IMR-90 (cell line): Measurements from ENCODE around the gene GSG1L. TPM values are rescaled to one million over a fixed set of nuclear protein-coding genes. Genes with fewer than 3 reads are reported as not detected.

Source experiments
- ATAC-seq: fragments of 200-7000 bp; cut with Tn5 transposase; 2 replicates; pipeline ENCODE4 v1.9.1; 2020; ENCODE audit warnings: low read depth, mild to moderate bottlenecking, moderate library complexity
- BruUV-seq: library from RNA; stranded (reverse); fragments of 400-500 nt; replicated peaks from 2 replicates; lab custom pipeline; 2021; lab: Mats Ljungman, UMichigan
- CTCF ChIA-PET: fragments of 300-600 bp; formaldehyde crosslinking; extraction: SDS; loops from one replicate; lab custom pipeline; 2021; ENCODE audit warnings: antibody characterized with exemption; lab: Yijun Ruan, JAX
- POLR2A ChIA-PET: fragments of 300-600 bp; sonication (Branson Sonifier 250); formaldehyde crosslinking; loops from one replicate; lab custom pipeline; 2022; ENCODE audit warnings: antibody characterized with exemption; ENCODE audit not compliant: unreplicated experiment; lab: Charles Lee
- DNase-seq: peaks from one replicate; pipeline ENCODE4 v3.0.0; 2013
- H2AFZ ChIP-seq: replicated peaks from 2 replicates; pipeline ENCODE3; 2013; ENCODE audit warnings: low read length, mild to moderate bottlenecking; ENCODE audit not compliant: poor library complexity
- H2AK5ac ChIP-seq: 2 replicates; pipeline ENCODE4 v1.6.1; 2013; ENCODE audit warnings: low read depth, low read length, inconsistent platforms
- H2AK9ac ChIP-seq: replicated peaks from 2 replicates; pipeline ENCODE3; 2013; ENCODE audit warnings: mild to moderate bottlenecking, low read depth, low read length, moderate library complexity; ENCODE audit not compliant: poor library complexity
- H2BK120ac ChIP-seq: 2 replicates; pipeline ENCODE4 v1.6.1; 2013; ENCODE audit warnings: low read depth, low read length, inconsistent platforms
- H2BK15ac ChIP-seq: 3 replicates; pipeline ENCODE4 v1.6.1; 2013; ENCODE audit warnings: low read depth, low read length, inconsistent platforms
- H2BK20ac ChIP-seq: 2 replicates; pipeline ENCODE4 v1.6.1; 2013; ENCODE audit warnings: low read depth, mild to moderate bottlenecking, inconsistent platforms, low read length, moderate library complexity
- H2BK5ac ChIP-seq: 2 replicates; pipeline ENCODE4 v1.6.1; 2013; ENCODE audit warnings: mild to moderate bottlenecking, low read depth, low read length, inconsistent platforms; ENCODE audit not compliant: poor library complexity, severe bottlenecking
- H3K14ac ChIP-seq: replicated peaks from 2 replicates; pipeline ENCODE4 v1.6.1; 2013; ENCODE audit warnings: low read depth, low read length, inconsistent platforms
- H3K18ac ChIP-seq: 2 replicates; pipeline ENCODE4 v1.6.1; 2013; ENCODE audit warnings: low read depth, low read length, control low read depth
- H3K23ac ChIP-seq: 2 replicates; pipeline ENCODE4 v1.6.1; 2013; ENCODE audit warnings: low read depth, low read length, inconsistent platforms
- H3K27ac ChIP-seq: 2 replicates; pipeline ENCODE4 v1.5.1; 2013; ENCODE audit warnings: mild to moderate bottlenecking, control low read depth, low read length; ENCODE audit not compliant: insufficient read depth
- H3K27me3 ChIP-seq: 2 replicates; pipeline ENCODE4 v1.6.1; 2013; ENCODE audit warnings: low read length; ENCODE audit not compliant: control insufficient read depth, insufficient read depth
- H3K36me3 ChIP-seq: 2 replicates; pipeline ENCODE4 v1.6.1; 2013; ENCODE audit warnings: low read length, mixed read lengths; ENCODE audit not compliant: control insufficient read depth, insufficient read depth
- H3K4ac ChIP-seq: 2 replicates; pipeline ENCODE4 v1.6.1; 2013; ENCODE audit warnings: low read depth, low read length, inconsistent platforms
- H3K4me1 ChIP-seq: 2 replicates; pipeline ENCODE4 v1.6.1; 2013; ENCODE audit warnings: low read length, mixed read lengths; ENCODE audit not compliant: control insufficient read depth, insufficient read depth
- H3K4me2 ChIP-seq: 2 replicates; pipeline ENCODE4 v1.6.1; 2013; ENCODE audit warnings: low read depth, mild to moderate bottlenecking, control low read depth, low read length, moderate library complexity
- H3K4me3 ChIP-seq: 2 replicates; pipeline ENCODE4 v1.5.1; 2013; ENCODE audit warnings: low read depth, mild to moderate bottlenecking, control low read depth, low read length, moderate library complexity; ENCODE audit not compliant: insufficient read depth
- H3K56ac ChIP-seq: 2 replicates; pipeline ENCODE4 v1.6.1; 2013; ENCODE audit warnings: low read length, inconsistent platforms; ENCODE audit not compliant: insufficient read depth; ENCODE audit errors: extremely low read depth
- H3K79me1 ChIP-seq, 2 experiments: 2 replicates each; pipeline ENCODE4 v1.6.1; 2013; ENCODE audit warnings: low read length in 2 of 2, inconsistent platforms in 1 of 2, low read depth in 1 of 2
- H3K9ac ChIP-seq: 2 replicates; pipeline ENCODE4 v1.6.1; 2013; ENCODE audit warnings: low read depth, low read length, control low read depth
- H3K9me1 ChIP-seq: 2 replicates; pipeline ENCODE4 v1.6.1; 2013; ENCODE audit warnings: low read length, inconsistent platforms; ENCODE audit not compliant: insufficient read depth
- H3K9me3 ChIP-seq: 2 replicates; pipeline ENCODE4 v1.6.1; 2013; ENCODE audit warnings: low read length; ENCODE audit not compliant: control insufficient read depth, insufficient read depth
- H4K20me1 ChIP-seq: 2 replicates; pipeline ENCODE4 v1.6.1; 2013; ENCODE audit warnings: low read length, inconsistent platforms; ENCODE audit not compliant: insufficient read depth
- H4K5ac ChIP-seq: 2 replicates; pipeline ENCODE4 v1.6.1; 2013; ENCODE audit warnings: mild to moderate bottlenecking, low read depth, low read length, control low read depth
- H4K8ac ChIP-seq, 2 experiments: 2 replicates each; pipeline ENCODE4 v1.6.1; 2013; ENCODE audit warnings: low read depth in 2 of 2, low read length in 2 of 2, control low read depth in 1 of 2, inconsistent platforms in 1 of 2
- H4K91ac ChIP-seq: 2 replicates; pipeline ENCODE4 v1.6.1; 2013; ENCODE audit warnings: low read depth, low read length, inconsistent platforms; ENCODE audit not compliant: insufficient read depth
- MAZ ChIP-seq: IDR thresholded peaks from 2 replicates; pipeline ENCODE4 v1.6.1; 2012; ENCODE audit warnings: low read depth, mild to moderate bottlenecking, low read length, improper control_type of control experiment, moderate library complexity, borderline replicate concordance
- MXI1 ChIP-seq: IDR thresholded peaks from 2 replicates; pipeline ENCODE4 v1.6.1; 2012; ENCODE audit warnings: low read depth, mild to moderate bottlenecking, low read length, moderate library complexity, borderline replicate concordance
- NFE2L2 ChIP-seq: fragments of 150-350 bp; IDR thresholded peaks from 2 replicates; pipeline ENCODE4 v1.6.1; 2016; ENCODE audit warnings: low read depth, mild to moderate bottlenecking, low read length
- RAD21 ChIP-seq: IDR thresholded peaks from 2 replicates; pipeline ENCODE4 v1.6.1; 2012; ENCODE audit warnings: low read length, improper control_type of control experiment
- WGBS, 2 experiments: methylation state at CpG; one replicate each; pipeline versions ENCODE4 v1.1.5 to v1.1.7; 2013; ENCODE audit warnings: missing lambda C conversion rate in 2 of 2; ENCODE audit not compliant: insufficient read length in 1 of 2; ENCODE audit errors: extremely low coverage in 2 of 2; 5-methylcytosine and 5-hydroxymethylcytosine counted together
- dilution Hi-C: fragments of 300-500 bp; cut with HindIII; formaldehyde crosslinking; loops from one replicate; pipeline ENCODE4 v1.14.3; 2018; ENCODE audit warnings: low sequenced_read_pairs; ENCODE audit not compliant: unreplicated experiment
- in situ Hi-C: fragments of 300-500 bp; cut with MboI; formaldehyde crosslinking; loops from 3 replicates; pipeline ENCODE4 v1.14.3; 2019; ENCODE audit warnings: low sequenced_read_pairs, inconsistent platforms, mixed read lengths
- intact Hi-C: fragments of 100-400 bp; cut with micrococcal nuclease; formaldehyde crosslinking; loops from 2 replicates; pipeline ENCODE4 v1.10.0; 2022
- polyA plus RNA-seq, 3 experiments: library from polyadenylated mRNA; depleted of rRNA; stranded (reverse); fragments of >200 nt; gene quantifications; 2 replicates each; pipeline ENCODE4 v1.2.3, GENCODE V29; 2012; ENCODE audit warnings: low replicate concordance in 1 of 3
- total RNA-seq: library from RNA; depleted of rRNA; stranded (reverse); fragments of >200 nt; gene quantifications from 2 replicates; pipeline ENCODE4 v1.2.3, GENCODE V29; 2012

GSG1L gene
- total and polyA plus RNA-seq, 2 of the 4 experiments (the other 2 are of a cell fraction) = not detected

DNA sequence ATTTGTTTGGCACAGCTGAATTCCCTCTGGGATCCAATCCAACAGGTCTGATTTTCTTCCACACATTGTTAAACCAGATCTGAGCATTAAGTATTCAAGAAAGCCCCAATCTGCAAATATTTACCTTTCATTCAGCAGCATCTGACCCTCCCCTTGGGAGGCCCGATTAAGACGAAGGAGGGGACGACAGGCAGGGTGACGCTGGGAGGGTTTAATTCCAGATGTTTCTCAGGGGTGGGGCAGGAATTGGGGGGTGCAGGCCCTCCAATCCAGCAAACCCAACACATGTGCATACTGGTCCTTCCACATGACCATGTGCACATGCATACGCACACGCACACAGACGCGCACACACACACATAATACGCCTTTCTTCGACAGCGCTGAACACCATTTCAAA, 240.5 kb downstream of the GSG1L start:
- dilution Hi-C loops = no loop called here
- intact Hi-C loops = no loop called here
- POLR2A ChIA-PET = no interaction called here

More for the DNA sequence above, 240.5 kb downstream of the GSG1L start:
- no TSS peak for BruUV-seq
- Histone ChIP-seq H3K36me3 (no peaks in the 10 kb centered on the region), H3K18ac (no peak overlapping the region), H3K4ac (no peak overlapping the region), H3K4me1 (no peaks in the 10 kb centered on the region), H2BK120ac (no peak overlapping the region), H3K4me3 (no peak overlapping the region), H2AK9ac (no peak overlapping the region), H4K91ac (no peak overlapping the region), H4K20me1 (no peaks in the 10 kb centered on the region), H3K56ac (no peak overlapping the region), H2BK5ac (no peak overlapping the region), H3K27ac (no peak overlapping the region), H3K27me3 (peaks cover 24% of the 10 kb centered on the region), H3K9ac (no peak overlapping the region), H2BK15ac (no peak overlapping the region), H2AK5ac (no peak overlapping the region), H3K9me3 (no peaks in the 10 kb centered on the region), H3K79me1 (no peaks in the 10 kb centered on the region), H4K8ac (no peak overlapping the region), H3K9me1 (no peaks in the 10 kb centered on the region), H3K4me2 (no peak overlapping the region), H2BK20ac (no peak overlapping the region), H2AFZ (no peak overlapping the region), H3K23ac (no peak overlapping the region), H4K5ac (no peak overlapping the region), H3K14ac (no peak overlapping the region)
- in situ Hi-C loops = no loop called here
- CTCF ChIA-PET = no interaction called here
- ATAC-seq (no peak), DNase-seq (no peak)
- TF ChIP-seq MXI1 (no peak), RAD21 (no peak), MAZ (no peak), NFE2L2 (no peak)
- 75% methylated on average over 4 of the region's 11 CpGs; no CpG with 5 or more reads in 1 of the 2 experiments for WGBS, 2 experiments
